Measurements from ENCODE around the gene NRG4. TPM values are rescaled to one million over a fixed set of nuclear protein-coding genes. Genes with fewer than 3 reads are reported as not detected.

NRG4 gene
- total and polyA plus RNA-seq, 8 donors, result 0.32 to 3.7 (median 2.3) TPM

Other genes with a start within 250 kb of the NRG4 start
- 10 to 100 TPM; 30.4 to 31.4 TPM for gene UBE2Q2, start 169.0 kb downstream of the NRG4 start, total RNA-seq
- gene UBE2Q2, start 169.0 kb downstream of the NRG4 start, polyA plus RNA-seq (ENCODE audit: insufficient read length in 6 of 6), result 10 to 100 TPM; 52.1 to 64.6 (median 55.0) TPM
- 10 to 100 TPM; 26.7 to 32.3 TPM for gene FBXO22, start 108.5 kb downstream of the NRG4 start, total RNA-seq
- gene FBXO22, start 108.5 kb downstream of the NRG4 start, polyA plus RNA-seq (ENCODE audit: insufficient read length in 6 of 6), result 10 to 100 TPM; 36.4 to 44.8 (median 40.2) TPM
- 1 to 10 TPM; 1.1 to 2.8 TPM for gene TMEM266, start 47.6 kb upstream of the NRG4 start, total RNA-seq
- 1 to 10 TPM; 2.1 to 2.9 (median 2.3) TPM for gene TMEM266, start 47.6 kb upstream of the NRG4 start, polyA plus RNA-seq (ENCODE audit: insufficient read length in 6 of 6)

All from left lung (tissue), 8 donors.